Nephron progenitor cell (in vitro differentiated cells): Measurements from ENCODE around the gene HS6ST3.

ENCODE experiments used
- DNase-seq: peaks from one replicate; pipeline ENCODE4 v3.0.0; 2021
- H3K27ac Mint-ChIP-seq: 2 replicates; pipeline ENCODE4 v1.8.0; 2021; ENCODE audit warnings: mild to moderate bottlenecking, moderate library complexity, mixed read lengths
- H3K27me3 Mint-ChIP-seq: 2 replicates; pipeline ENCODE4 v1.8.0; 2021; ENCODE audit warnings: mild to moderate bottlenecking, low read depth, mixed read lengths; ENCODE audit not compliant: poor library complexity
- H3K36me3 Mint-ChIP-seq: 2 replicates; pipeline ENCODE4 v1.8.0; 2021; ENCODE audit warnings: low read depth, mixed read lengths
- H3K4me1 Mint-ChIP-seq: 2 replicates; pipeline ENCODE4 v1.8.0; 2021; ENCODE audit warnings: mixed read lengths
- H3K4me3 Mint-ChIP-seq: 2 replicates; pipeline ENCODE4 v1.8.0; 2021; ENCODE audit warnings: mild to moderate bottlenecking, moderate library complexity, mixed read lengths
- H3K9me3 Mint-ChIP-seq: 2 replicates; pipeline ENCODE4 v1.8.0; 2021; ENCODE audit warnings: mild to moderate bottlenecking, moderate library complexity, mixed read lengths
- TF ChIP-seq, protein P1 (sequence below): fragments of 200-600 bp; sonication (generic); IDR thresholded peaks from 2 replicates; pipeline ENCODE4 v1.5.0; 2021; ENCODE audit warnings: antibody characterized with exemption

The HS6ST3 gene

GRCh38 chr13:96179309-96179708, 89.4 kb downstream of the HS6ST3 start:
- Mint-ChIP-seq H3K9me3 (no peaks in the 10 kb centered on the region), H3K27me3 (no peaks in the 10 kb centered on the region), H3K27ac (no peak overlapping the region), H3K36me3 (no peaks in the 10 kb centered on the region), H3K4me1 (no peaks in the 10 kb centered on the region), H3K4me3 (no peak overlapping the region)
- DNase-seq = no peak
- TF ChIP-seq, protein P1, sequence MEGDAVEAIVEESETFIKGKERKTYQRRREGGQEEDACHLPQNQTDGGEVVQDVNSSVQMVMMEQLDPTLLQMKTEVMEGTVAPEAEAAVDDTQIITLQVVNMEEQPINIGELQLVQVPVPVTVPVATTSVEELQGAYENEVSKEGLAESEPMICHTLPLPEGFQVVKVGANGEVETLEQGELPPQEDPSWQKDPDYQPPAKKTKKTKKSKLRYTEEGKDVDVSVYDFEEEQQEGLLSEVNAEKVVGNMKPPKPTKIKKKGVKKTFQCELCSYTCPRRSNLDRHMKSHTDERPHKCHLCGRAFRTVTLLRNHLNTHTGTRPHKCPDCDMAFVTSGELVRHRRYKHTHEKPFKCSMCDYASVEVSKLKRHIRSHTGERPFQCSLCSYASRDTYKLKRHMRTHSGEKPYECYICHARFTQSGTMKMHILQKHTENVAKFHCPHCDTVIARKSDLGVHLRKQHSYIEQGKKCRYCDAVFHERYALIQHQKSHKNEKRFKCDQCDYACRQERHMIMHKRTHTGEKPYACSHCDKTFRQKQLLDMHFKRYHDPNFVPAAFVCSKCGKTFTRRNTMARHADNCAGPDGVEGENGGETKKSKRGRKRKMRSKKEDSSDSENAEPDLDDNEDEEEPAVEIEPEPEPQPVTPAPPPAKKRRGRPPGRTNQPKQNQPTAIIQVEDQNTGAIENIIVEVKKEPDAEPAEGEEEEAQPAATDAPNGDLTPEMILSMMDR = no peak

GRCh38 chr13:96181911-96182310, 92.0 kb downstream of the HS6ST3 start:
- TF ChIP-seq, protein P1 = no peak
- no peak overlapping the region for H3K4me3 Mint-ChIP-seq

DNA sequence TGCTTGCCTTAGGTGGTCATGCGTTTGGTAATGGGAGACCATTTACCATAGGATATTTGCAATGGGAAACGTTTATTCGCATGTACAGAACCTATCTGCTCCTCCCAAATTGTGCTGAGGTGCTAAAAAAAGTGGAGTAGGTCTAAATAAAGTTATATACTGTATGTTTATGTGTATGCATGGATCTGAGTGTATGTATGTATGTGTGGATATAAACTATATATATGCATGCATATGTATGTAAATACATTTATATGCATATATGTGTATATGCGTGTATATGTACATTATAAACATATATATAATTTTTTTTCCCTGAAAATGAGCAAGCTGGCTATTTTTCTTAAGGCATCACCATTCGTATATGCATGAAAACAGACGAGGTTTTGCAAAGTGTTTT, 95.9 kb downstream of the HS6ST3 start:
- Mint-ChIP-seq H3K9me3 (no peaks in the 10 kb centered on the region), H3K4me3 (no peak overlapping the region), H3K4me1 (no peaks in the 10 kb centered on the region), H3K27ac (no peak overlapping the region), H3K36me3 (no peaks in the 10 kb centered on the region), H3K27me3 (no peaks in the 10 kb centered on the region)
- DNase-seq = no peak
- TF ChIP-seq, protein P1 = no peak

More at GRCh38 chr13:96181911-96182310, 92.0 kb downstream of the HS6ST3 start:
- H3K9me3 Mint-ChIP-seq = no peaks in the 10 kb centered on the region
- H3K27ac Mint-ChIP-seq = no peak overlapping the region
- no peaks in the 10 kb centered on the region for H3K4me1 Mint-ChIP-seq
- H3K27me3 Mint-ChIP-seq = no peaks in the 10 kb centered on the region
- DNase-seq = no peak
- H3K36me3 Mint-ChIP-seq = no peaks in the 10 kb centered on the region

- H3K36me3 Mint-ChIP-seq = no peaks in the 10 kb centered on the region
- H3K4me1 Mint-ChIP-seq = no peaks in the 10 kb centered on the region
- H3K27me3 Mint-ChIP-seq = peaks cover 8% of the 10 kb centered on the region
- TF ChIP-seq, protein P1 = no peak
- H3K9me3 Mint-ChIP-seq = no peaks in the 10 kb centered on the region
- no peak overlapping the region for H3K27ac Mint-ChIP-seq
- H3K4me3 Mint-ChIP-seq = no peak overlapping the region
- no peak for DNase-seq
These were observed 101.5 kb downstream of the HS6ST3 start for GRCh38 chr13:96191367-96191766.

DNA sequence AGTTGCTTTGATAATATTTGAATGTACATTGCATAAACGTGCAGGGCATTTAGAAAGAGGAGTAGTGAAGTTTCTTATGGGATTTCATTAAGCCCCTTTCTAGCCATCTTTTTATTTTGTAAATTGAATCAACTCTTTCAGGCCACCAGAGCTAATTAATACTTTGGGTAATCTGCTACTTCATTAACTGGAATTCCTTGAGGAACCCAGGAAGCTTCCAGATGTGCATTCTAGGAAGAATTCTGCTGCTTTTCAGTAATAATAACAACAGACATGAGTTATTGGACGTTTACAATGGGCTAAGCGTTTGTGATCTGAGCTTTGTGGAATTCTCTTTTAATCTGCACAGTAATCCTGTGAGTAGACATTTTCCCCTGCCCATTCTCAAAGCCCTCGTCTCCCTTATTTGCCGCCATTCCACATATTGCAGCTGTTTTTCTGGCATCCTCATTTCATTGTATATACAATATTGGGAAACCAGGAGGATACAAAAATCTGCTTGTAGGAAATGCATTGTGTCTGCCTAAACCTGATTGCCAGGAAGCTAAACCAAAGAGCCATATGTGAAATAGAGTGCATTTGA, 103.9 kb downstream of the HS6ST3 start:
- no peak overlapping the region for H3K27ac Mint-ChIP-seq
- peaks cover 8% of the 10 kb centered on the region for H3K27me3 Mint-ChIP-seq
- DNase-seq = no peak
- H3K4me3 Mint-ChIP-seq = no peak overlapping the region
- H3K36me3 Mint-ChIP-seq = no peaks in the 10 kb centered on the region
- TF ChIP-seq, protein P1 = no peak
- no peaks in the 10 kb centered on the region for H3K4me1 Mint-ChIP-seq
- H3K9me3 Mint-ChIP-seq = peaks cover 13% of the 10 kb centered on the region

DNA sequence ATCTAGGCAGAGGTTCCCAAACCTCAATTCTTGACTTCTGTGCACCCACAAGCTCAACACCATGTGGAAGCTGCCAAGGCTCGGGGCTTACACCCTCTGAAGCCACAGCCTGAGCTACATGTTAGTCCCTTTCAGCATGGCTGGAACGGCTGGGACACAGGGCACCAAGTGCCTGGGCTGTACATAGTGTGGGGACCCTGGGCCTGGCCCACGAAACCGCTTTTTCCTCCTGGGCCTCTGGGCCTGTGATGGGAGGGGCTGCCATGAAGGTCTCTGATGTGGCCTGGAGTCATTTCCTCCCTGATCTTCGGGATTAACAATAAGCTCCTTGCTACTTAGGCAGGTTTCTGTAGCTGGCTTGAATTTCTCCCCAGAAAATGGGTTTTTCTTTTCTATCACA, 108.1 kb downstream of the HS6ST3 start:
- DNase-seq = no peak
- Mint-ChIP-seq H3K9me3 (peaks cover 15% of the 10 kb centered on the region), H3K4me1 (no peaks in the 10 kb centered on the region), H3K27ac (no peak overlapping the region), H3K4me3 (no peak overlapping the region), H3K36me3 (no peaks in the 10 kb centered on the region), H3K27me3 (peaks cover 14% of the 10 kb centered on the region)
- TF ChIP-seq, protein P1 = no peak
